GM12878 (cell line): Measurements from ENCODE around the gene HRH2. TPM values are rescaled to one million over a fixed set of nuclear protein-coding genes. Genes with fewer than 3 reads are reported as not detected.

Experiments used
- ATAC-seq: fragments of 200-7000 bp; cut with Tn5 transposase; 3 replicates; pipeline ENCODE4 v1.9.1; 2020; ENCODE audit warnings: mild to moderate bottlenecking, moderate library complexity
- BruUV-seq: library from RNA; stranded (reverse); fragments of 400-500 nt; replicated peaks from 2 replicates; lab custom pipeline; 2021; lab: Mats Ljungman, UMichigan
- CTCF ChIA-PET: fragments of 300-600 bp; sonication (Branson Sonifier 250); formaldehyde crosslinking; extraction: SDS; loops from one replicate; lab custom pipeline; 2021; ENCODE audit warnings: inconsistent platforms; lab: Yijun Ruan, JAX
- POLR2A ChIA-PET: fragments of 350-600 bp; formaldehyde crosslinking; extraction: SDS; loops from one replicate; lab custom pipeline; 2021; ENCODE audit warnings: inconsistent platforms; lab: Charles Lee
- RAD21 ChIA-PET: fragments of 300-600 bp; sonication (Branson Sonifier 250); formaldehyde crosslinking; loops from one replicate; lab custom pipeline; 2023; ENCODE audit warnings: antibody characterized with exemption; ENCODE audit not compliant: unreplicated experiment; lab: Charles Lee
- SMC1A ChIA-PET: fragments of 300-600 bp; sonication (Branson Sonifier 250); formaldehyde crosslinking; loops from one replicate; lab custom pipeline; 2023; ENCODE audit not compliant: unreplicated experiment, uncharacterized antibody; lab: Charles Lee
- DNase-seq: peaks from one replicate; pipeline ENCODE4 v3.0.0-alpha.2; 2011; ENCODE audit warnings: low read depth, low spot score
- FAIRE-seq: peaks from 3 replicates; lab custom pipeline; 2011; peaks lifted over from hg19 to GRCh38; lab: Jason Lieb, UNC
- H2AFZ ChIP-seq: 2 replicates; pipeline ENCODE4 v1.6.0; 2011; ENCODE audit warnings: low read depth, low read length, control low read depth; ENCODE audit not compliant: control insufficient read depth
- H3K27ac ChIP-seq: 2 replicates; pipeline ENCODE4 v1.5.1; 2011; ENCODE audit warnings: control low read depth; ENCODE audit not compliant: control insufficient read depth, insufficient read depth
- H3K27me3 ChIP-seq, 2 experiments: replicated peaks in 1 of 2; 2 replicates each; pipeline versions ENCODE4 v1.6.0 to v1.6.1; 2011; ENCODE audit warnings: low read length in 1 of 2; ENCODE audit not compliant: control insufficient read depth in 2 of 2, insufficient read depth in 2 of 2
- H3K36me3 ChIP-seq, 2 experiments: 2 replicates each; pipeline ENCODE4 v1.5.1; 2011; ENCODE audit warnings: low read length in 1 of 2; ENCODE audit not compliant: control insufficient read depth in 2 of 2, insufficient read depth in 2 of 2
- H3K4me1 ChIP-seq: 2 replicates; pipeline ENCODE4 v1.6.1; 2011; ENCODE audit warnings: mild to moderate bottlenecking, low read length, moderate library complexity, mixed read lengths; ENCODE audit not compliant: control insufficient read depth, insufficient read depth
- H3K4me2 ChIP-seq: 2 replicates; pipeline ENCODE4 v1.6.0; 2011; ENCODE audit warnings: control low read depth; ENCODE audit not compliant: control insufficient read depth, insufficient read depth
- H3K4me3 ChIP-seq: fragments of 200-600 bp; sonication (generic); 2 replicates; pipeline ENCODE4 v1.5.1; 2016
- H3K79me2 ChIP-seq: 2 replicates; pipeline ENCODE4 v1.6.0; 2011; ENCODE audit warnings: low read length; ENCODE audit not compliant: control insufficient read depth, insufficient read depth
- H3K9ac ChIP-seq: 2 replicates; pipeline ENCODE4 v1.8.0; 2011; ENCODE audit warnings: low read length, control low read depth, mixed read lengths; ENCODE audit not compliant: control insufficient read depth, insufficient read depth
- H3K9me3 ChIP-seq: replicated peaks from 3 replicates; pipeline ENCODE4 v1.5.1; 2011; ENCODE audit warnings: mild to moderate bottlenecking, low read length; ENCODE audit not compliant: control insufficient read depth, insufficient read depth
- H4K20me1 ChIP-seq: 2 replicates; pipeline ENCODE4 v1.6.0; 2011; ENCODE audit not compliant: control insufficient read depth, insufficient read depth
- BCL11A ChIP-seq: IDR thresholded peaks from 2 replicates; pipeline ENCODE4 v1.6.1; 2011; ENCODE audit warnings: low read depth, low read length
- ETV6 ChIP-seq, 2 experiments: fragments of 450-650 bp in 1 of 2; IDR thresholded peaks in 1 of 2; conservative IDR thresholded peaks in 1 of 2; 2 replicates each; pipeline ENCODE4 v1.6.1; 2014; ENCODE audit warnings: antibody characterized with exemption in 1 of 2, borderline replicate concordance in 1 of 2, low read depth in 1 of 2, mild to moderate bottlenecking in 1 of 2, moderate library complexity in 1 of 2
- FOXK2 ChIP-seq: fragments of 450-650 bp; IDR thresholded peaks from 2 replicates; pipeline ENCODE4 v1.6.1; 2017; ENCODE audit warnings: mild to moderate bottlenecking, moderate library complexity
- GABPA ChIP-seq: IDR thresholded peaks from 2 replicates; pipeline ENCODE4 v1.6.1; 2014; ENCODE audit warnings: antibody characterized with exemption, low read depth, mild to moderate bottlenecking, inconsistent platforms
- IKZF1 ChIP-seq: fragments of 450-650 bp; conservative IDR thresholded peaks from 2 replicates; pipeline ENCODE4 v1.6.1; 2017; ENCODE audit warnings: antibody characterized with exemption, mild to moderate bottlenecking
- KAT2A ChIP-seq: conservative IDR thresholded peaks from 2 replicates; pipeline ENCODE4 v1.6.1; 2011; ENCODE audit warnings: low read depth, low read length; ENCODE audit not compliant: control insufficient read depth
- KLF5 ChIP-seq: fragments of 450-650 bp; IDR thresholded peaks from 2 replicates; pipeline ENCODE4 v1.6.1; 2014; ENCODE audit warnings: mild to moderate bottlenecking; ENCODE audit not compliant: partially characterized antibody
- MTA3 ChIP-seq: IDR thresholded peaks from 2 replicates; pipeline ENCODE4 v1.6.1; 2012; ENCODE audit warnings: low read length, inconsistent platforms, borderline replicate concordance
- NBN ChIP-seq: fragments of 450-650 bp; IDR thresholded peaks from 2 replicates; pipeline ENCODE4 v1.6.1; 2016
- NR2F1 ChIP-seq: fragments of 450-650 bp; conservative IDR thresholded peaks from 2 replicates; pipeline ENCODE4 v1.6.1; 2017; ENCODE audit warnings: mild to moderate bottlenecking
- SMAD5 ChIP-seq: IDR thresholded peaks from 2 replicates; pipeline ENCODE4 v1.6.1; 2016; ENCODE audit warnings: antibody characterized with exemption, low read depth
- STAT3 ChIP-seq: IDR thresholded peaks from 2 replicates; pipeline ENCODE4 v1.6.1; 2011; ENCODE audit warnings: low read depth, low read length, improper control_type of control experiment
- WGBS: methylation state at CpG from one replicate; pipeline ENCODE4 v1.1.6; 2016; ENCODE audit warnings: low lambda C conversion rate; ENCODE audit not compliant: insufficient replicate concordance, insufficient coverage; ENCODE audit errors: missing lambda C conversion rate; 5-methylcytosine and 5-hydroxymethylcytosine counted together
- in situ Hi-C: fragments of 300-500 bp; cut with MboI; formaldehyde crosslinking; loops from 9 replicates; pipeline ENCODE4 v1.14.3; 2018; ENCODE audit warnings: mixed read lengths
- intact Hi-C: fragments of 100-400 bp; cut with micrococcal nuclease; formaldehyde crosslinking; loops from one replicate; pipeline ENCODE4 v1.14.2; 2022; ENCODE audit not compliant: unreplicated experiment
- polyA plus RNA-seq, 11 experiments: library from polyadenylated mRNA; depleted of rRNA in 4 of 11; unstranded in 6 of 11; stranded (reverse) in 5 of 11; fragments of >200 nt; fragmentation: Nextera tagmentation in 4 of 11; fragmentation: Illumina TruSeq in 1 of 11; extraction: Ambion mirVana in 4 of 11; extraction: Trizol in 1 of 11; gene quantifications; 1 replicate in 1 of 11; 2 replicates in 10 of 11; pipeline versions ENCODE4 v1.2.1 to v1.2.3, GENCODE V29; 2011 to 2016; ENCODE audit warnings: inconsistent platforms in 2 of 11, missing spikeins in 2 of 11, low read depth in 1 of 11
- total RNA-seq, 4 experiments: library from RNA; depleted of rRNA in 3 of 4; stranded (reverse); fragments of >200 nt in 3 of 4; fragmentation: Illumina TruSeq in 1 of 4; extraction: Trizol in 1 of 4; gene quantifications; 2 replicates each; pipeline versions ENCODE4 v1.2.1 to v1.2.3, GENCODE V29; 2013 to 2021
- TF ChIP-seq, protein P1 (sequence below): fragments of 450-650 bp; IDR thresholded peaks from 2 replicates; pipeline ENCODE4 v1.6.1; 2017; ENCODE audit warnings: low read depth, mild to moderate bottlenecking, moderate library complexity
- TF ChIP-seq, protein P2 (sequence below): fragments of 450-650 bp; IDR thresholded peaks from 2 replicates; pipeline ENCODE4 v1.6.1; 2016; ENCODE audit warnings: mild to moderate bottlenecking

The HRH2 gene
- total and polyA plus RNA-seq, 10 of the 15 experiments (the other 5 are each of a cell fraction or from before 2014, with no cell fraction given), result 0.01 to 0.05 (median 0.03) TPM; not detected in 7

DNA sequence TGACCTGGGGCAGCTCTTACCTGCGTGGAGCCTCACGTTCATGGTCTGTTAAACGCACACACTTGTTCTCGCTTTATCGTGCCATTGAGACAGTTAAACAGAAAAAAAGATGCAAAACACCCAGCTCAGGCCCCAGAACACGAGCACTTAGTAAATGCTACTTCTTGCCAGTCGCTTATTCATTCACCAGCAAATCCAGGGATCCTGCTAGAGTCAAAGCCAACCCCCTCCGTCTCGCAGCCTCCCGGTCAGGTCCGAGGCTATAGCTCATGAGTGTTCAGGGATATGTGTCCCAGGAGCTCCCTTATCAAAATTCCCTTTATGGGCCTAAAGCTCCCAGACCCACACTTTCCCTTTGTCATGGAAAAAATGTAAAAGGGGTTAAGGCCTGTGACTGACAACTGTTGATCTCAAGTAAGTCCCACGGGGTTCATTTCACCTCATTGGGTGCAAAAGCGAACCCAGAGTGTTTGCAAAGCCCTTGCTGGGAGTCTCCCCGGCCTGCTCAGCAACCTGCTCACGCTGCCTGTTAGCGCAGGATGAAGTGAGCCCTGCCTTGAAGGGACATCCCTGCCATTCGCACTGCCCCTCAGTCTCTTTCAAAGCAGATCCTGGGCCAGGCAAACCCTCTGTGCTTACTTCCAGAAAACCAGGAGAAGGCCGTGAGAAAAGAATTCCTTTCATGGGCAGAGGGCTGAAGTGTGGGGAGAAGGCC is 40.7 kb downstream of the HRH2 start:
- DNase-seq, result no peak
- CTCF ChIA-PET, result interaction anchor here (1.0 kb wide), 1 partner anchor 165 kb away, joined by 4 read pairs; no protein-coding TSS in a partner anchor
- RAD21 ChIA-PET, result no interaction called here
- TF ChIP-seq KLF5, result no peak
- TF ChIP-seq SMAD5, result no peak
- no peak for TF ChIP-seq IKZF1
- TF ChIP-seq, protein P1, sequence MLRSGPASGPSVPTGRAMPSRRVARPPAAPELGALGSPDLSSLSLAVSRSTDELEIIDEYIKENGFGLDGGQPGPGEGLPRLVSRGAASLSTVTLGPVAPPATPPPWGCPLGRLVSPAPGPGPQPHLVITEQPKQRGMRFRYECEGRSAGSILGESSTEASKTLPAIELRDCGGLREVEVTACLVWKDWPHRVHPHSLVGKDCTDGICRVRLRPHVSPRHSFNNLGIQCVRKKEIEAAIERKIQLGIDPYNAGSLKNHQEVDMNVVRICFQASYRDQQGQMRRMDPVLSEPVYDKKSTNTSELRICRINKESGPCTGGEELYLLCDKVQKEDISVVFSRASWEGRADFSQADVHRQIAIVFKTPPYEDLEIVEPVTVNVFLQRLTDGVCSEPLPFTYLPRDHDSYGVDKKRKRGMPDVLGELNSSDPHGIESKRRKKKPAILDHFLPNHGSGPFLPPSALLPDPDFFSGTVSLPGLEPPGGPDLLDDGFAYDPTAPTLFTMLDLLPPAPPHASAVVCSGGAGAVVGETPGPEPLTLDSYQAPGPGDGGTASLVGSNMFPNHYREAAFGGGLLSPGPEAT, result no peak
- TF ChIP-seq, protein P2, sequence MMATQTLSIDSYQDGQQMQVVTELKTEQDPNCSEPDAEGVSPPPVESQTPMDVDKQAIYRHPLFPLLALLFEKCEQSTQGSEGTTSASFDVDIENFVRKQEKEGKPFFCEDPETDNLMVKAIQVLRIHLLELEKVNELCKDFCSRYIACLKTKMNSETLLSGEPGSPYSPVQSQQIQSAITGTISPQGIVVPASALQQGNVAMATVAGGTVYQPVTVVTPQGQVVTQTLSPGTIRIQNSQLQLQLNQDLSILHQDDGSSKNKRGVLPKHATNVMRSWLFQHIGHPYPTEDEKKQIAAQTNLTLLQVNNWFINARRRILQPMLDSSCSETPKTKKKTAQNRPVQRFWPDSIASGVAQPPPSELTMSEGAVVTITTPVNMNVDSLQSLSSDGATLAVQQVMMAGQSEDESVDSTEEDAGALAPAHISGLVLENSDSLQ, result no peak
- no peak for TF ChIP-seq KAT2A
- TF ChIP-seq STAT3, result no peak
- no peak for TF ChIP-seq BCL11A
- no peak for TF ChIP-seq MTA3
- TF ChIP-seq GABPA, result no peak
- TF ChIP-seq ETV6 (conservative IDR thresholded peaks at IDR 0.05 in 1 of 2, IDR thresholded peaks at IDR 0.05 in 1 of 2; ENCODE audit: borderline replicate concordance in 1 of 2, low read depth in 1 of 2), result no peak
- no peak for TF ChIP-seq FOXK2
- no peak for TF ChIP-seq NBN
- no peak for TF ChIP-seq NR2F1
- in situ Hi-C loops (loop anchor here (5.0 to 10.0 kb wide), 2 partner anchors 166 to 744 kb away; no protein-coding TSS in a partner anchor), intact Hi-C loops (no loop called here)
- Histone ChIP-seq H3K4me2 (no peak overlapping the region), H3K9me3 (no peaks in the 10 kb centered on the region), H3K27ac (no peak overlapping the region), H3K4me1 (no peaks in the 10 kb centered on the region), H3K27me3 (no peaks in the 10 kb centered on the region; a peak in 1 of 4 replicates), H3K9ac (no peak overlapping the region), H3K4me3 (no peak overlapping the region), H3K36me3 (no peaks in the 10 kb centered on the region), H4K20me1 (no peaks in the 10 kb centered on the region), H3K79me2 (no peaks in the 10 kb centered on the region), H2AFZ (no peak overlapping the region)
- no TSS peak for BruUV-seq
- POLR2A ChIA-PET, result no interaction called here
- SMC1A ChIA-PET, result interaction anchor here (1.5 kb wide), 1 partner anchor 173 kb away, joined by 3 read pairs; no protein-coding TSS in a partner anchor
- FAIRE-seq, result no peak
- no peak for ATAC-seq
- WGBS, result 25% methylated on average over 18 of the region's 18 CpGs
